ENCODE measurements around the gene LENG1.
"Not testable (repeated sequence)": the region's sequence is repeated elsewhere in the genome, so short reads cannot be mapped to it uniquely, and the experiment has no call there.

The LENG1 gene

DNA sequence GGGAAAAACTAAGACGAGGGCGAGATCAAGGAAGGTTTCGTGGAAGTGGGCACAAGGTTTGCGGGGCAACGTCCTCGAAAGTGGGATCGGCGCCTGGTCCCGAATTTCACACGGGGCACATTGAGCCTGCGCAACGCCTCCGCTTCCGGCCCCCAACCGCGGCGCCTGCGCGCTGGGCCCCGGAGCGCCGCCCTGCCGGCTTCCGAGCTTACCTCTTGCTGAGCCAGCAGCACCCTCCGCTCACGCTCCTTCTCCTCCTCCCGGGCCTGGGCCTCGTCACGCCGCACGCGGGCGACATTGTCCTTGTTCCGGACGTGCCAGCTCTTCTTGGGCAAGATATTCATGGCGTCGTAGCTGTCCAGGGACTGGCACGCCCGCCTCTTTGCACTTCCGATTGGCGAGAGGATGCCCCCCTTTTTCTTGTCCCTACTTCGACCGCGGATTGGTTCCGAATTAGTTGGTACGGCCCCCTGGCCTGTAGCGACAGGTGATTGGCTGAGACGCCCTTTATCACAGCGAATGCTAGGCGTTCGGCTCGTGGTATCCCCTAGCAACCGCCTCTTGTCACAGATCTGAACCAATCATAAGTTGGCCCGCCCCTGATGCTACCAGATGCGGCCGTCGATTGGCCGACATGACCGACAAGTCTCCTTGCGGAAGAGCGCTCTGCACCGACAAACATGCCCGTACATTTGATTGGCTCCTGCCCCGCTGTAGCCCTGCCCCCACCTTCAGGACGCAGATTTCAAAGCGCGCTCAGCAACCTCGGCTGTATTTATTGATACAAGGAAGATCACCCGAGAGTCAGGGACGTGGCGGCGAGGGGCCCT lies at the start of gene LENG1:
Gene LENG1, minus strand, starts transcription at position 370 of the 830 bp plus-strand sequence. Its CDS starts 26 bp downstream, at position 344.
- DNase-seq (ENCODE audit: low spot score): peak; percentile 98

DNA sequence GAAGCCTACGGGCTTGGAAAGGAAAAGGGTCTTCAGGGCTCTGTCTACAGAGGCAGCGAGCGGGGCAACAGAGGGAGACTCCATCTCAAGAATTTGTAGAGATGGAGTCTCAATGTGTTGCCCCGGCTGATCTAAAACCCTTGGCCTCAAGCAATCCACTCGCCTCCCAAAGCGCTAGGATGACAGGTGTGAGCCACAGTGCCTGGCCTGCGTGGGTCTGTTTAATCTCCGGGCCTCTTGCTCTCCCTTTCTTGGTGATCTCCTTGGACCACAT lies 49.2 kb upstream of the LENG1 start:
- DNase-seq (ENCODE audit: low spot score): no peak

DNA sequence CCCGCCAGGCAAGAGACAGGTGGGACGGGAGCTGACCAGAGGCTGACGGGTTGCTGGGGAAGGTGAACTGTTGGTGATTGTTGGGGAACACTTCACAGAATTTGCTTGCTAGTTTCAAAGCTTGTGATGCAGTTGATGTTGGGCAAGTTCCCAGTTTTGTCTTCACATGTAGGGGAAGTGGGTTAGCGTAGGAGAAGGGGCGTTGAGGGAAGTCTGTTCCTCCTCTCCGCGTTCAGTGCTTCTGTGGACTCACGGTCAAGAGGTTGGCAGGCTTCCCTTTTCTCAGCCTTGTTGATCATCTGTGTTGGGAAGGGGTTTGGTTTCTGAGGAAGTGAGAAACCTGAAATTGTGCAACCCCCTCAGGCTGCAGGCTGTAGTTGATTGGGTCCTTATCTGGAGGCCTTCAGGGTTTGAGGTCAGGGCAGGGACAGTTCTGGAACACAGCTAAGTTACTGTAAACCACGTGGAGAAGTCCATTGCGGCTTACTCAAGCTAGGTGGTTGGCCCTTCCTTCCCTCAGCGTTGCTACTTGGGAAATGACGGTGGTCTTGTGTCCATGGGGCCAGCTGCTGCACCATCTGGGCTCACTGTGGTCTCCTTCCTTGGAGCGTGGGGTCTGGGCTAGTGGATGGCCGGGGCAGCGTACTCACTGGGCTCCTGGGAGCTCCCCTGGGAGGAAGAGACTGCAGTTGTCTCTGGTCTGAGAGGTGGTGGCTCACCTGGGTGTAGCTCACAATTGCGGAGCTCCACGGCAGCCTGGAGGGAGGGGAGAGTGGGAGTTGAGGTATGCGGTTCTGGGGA lies 48.7 kb upstream of the LENG1 start:
- no peak for DNase-seq (ENCODE audit: low spot score)

DNA sequence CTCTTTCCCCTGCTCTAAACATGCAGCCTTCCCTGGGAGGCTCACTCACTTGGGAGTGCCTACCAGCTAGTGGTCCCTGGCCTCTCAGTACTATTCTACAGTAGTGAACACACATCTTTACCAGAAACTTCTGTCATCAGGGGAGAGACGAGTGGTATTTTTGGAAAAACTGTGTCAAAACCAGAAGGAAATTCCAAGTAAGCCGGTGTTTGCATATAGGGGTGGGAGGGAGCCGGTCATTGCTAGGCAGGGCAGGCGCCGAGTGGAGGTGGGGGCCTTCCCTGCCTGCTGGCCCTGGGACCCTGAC lies 48.1 kb upstream of the LENG1 start:
- DNase-seq (ENCODE audit: low spot score): no peak

DNA sequence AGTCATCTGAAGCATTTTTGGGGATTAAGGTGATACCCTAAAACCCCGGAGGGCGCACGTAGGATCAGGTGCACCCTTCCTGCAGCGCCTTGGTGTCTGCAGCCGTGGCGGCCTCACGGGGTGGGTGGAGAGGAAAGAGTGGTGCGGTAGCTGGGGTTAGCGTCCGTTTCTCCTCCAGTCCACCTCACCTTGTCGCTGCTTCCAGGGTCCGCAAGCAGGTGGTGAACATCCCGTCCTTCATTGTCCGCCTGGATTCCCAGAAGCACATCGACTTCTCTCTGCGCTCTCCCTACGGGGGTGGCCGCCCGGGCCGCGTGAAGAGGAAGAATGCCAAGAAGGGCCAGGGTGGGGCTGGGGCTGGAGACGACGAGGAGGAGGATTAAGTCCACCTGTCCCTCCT lies 47.7 kb upstream of the LENG1 start:
- DNase-seq (ENCODE audit: low spot score): not testable (repeated sequence)

DNA sequence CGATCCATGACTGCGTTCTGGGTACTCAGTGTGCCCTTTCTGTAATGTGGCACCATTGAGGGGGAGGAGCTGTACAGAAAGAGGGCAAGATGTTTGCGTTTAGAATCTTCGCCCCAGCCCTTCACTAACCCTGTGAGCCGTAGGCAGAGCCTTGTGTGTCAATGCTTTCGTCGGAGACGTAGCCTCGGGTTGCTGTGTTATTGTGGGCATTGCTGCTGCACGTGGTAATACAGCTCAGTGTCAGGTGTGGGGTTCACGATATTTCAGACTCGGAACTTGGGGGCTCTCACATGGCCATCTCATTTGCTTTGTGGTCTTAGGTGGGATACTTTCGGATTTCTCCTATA lies 47.3 kb upstream of the LENG1 start:
- DNase-seq (ENCODE audit: low spot score): no peak

DNA sequence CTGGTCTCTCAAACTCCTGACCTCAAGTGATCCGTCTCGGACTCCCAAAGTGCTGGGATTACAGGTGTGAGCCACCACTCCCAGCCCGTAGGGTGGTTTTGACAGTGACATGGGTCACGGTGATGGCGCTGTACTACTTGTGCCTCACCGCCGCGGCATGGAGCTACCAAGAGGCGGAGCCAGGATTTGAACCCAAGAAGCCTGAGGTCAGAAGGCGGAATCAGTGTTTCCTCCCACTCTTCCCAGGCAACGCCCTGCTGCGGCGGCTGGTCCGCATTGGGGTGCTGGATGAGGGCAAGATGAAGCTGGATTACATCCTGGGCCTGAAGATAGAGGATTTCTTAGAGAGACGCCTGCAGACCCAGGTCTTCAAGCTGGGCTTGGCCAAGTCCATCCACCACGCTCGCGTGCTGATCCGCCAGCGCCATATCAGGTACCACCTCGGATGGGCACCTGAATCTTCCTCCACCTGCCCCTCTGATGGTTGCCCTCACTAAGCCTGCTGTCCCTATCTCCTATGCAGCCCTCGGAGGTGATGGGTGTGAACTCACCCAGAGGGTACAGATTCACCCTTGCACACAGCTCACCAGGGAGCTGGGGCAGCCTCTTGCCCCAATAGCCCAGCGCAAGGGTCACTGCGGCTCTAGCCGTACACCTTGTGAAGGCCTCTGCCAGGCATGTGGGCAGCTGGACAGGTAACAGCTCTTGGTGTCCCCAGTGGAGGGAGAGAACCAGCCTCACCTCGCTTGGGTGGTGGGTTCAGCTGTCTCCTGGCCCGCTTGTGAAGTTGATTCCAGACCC lies 46.7 kb upstream of the LENG1 start:
- no peak for DNase-seq (ENCODE audit: low spot score)

DNA sequence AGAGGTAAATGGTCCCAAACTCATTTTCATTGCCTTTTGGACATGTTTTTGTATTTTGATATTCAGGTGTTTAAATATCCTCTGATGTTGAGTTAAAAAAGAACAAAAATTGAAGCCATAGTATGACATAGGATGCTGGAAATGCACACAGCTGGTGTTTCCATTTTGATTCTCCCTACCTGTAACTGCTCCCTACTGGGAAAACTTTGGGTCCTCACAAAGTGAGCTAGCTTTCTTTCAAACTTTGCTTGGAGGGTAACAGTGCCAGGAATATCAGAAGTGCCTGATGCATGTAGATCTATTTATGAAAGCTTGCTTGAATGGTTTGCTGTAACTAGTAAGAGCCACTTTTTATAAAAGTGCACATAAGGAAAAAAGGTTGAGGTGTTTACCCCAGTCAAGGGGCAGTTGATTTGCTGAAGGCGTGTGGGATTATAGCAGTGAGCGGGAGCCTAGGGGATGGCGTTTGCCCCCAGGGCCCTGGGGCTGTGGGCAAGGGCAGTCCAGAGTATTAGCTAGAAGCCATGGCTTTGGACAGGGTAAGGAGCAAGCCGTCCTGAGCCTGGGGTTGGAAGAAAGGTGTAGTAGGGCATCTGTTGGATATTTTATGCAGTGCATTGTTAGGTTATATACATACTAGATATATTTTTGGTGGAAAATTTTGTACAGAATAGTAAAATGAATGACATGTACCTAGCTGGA lies 45.4 kb upstream of the LENG1 start:
- DNase-seq (ENCODE audit: low spot score): no peak

DNA sequence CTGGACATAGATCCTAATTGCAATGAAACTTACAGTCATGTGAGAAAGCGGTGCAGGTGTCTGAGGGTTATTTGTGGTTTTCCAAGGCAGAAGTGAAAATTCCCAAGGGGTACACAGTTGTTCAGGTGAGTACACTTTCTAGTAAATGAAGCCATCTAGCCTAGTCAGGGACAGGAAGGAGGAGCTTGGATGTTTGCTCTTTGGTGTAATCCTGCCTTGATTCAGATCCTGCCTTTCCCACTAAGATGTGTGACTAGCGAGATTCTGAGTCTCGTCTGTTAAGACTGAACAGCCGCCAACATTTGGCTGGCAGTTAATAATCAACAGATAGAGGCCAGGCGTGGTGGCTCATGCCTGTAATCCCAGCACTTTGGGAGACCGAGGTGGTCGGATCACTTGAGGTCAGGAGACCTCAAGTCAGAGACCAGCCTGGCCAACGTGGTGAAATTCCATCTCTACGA lies 43.7 kb upstream of the LENG1 start:
- DNase-seq (ENCODE audit: low spot score): no peak

DNA sequence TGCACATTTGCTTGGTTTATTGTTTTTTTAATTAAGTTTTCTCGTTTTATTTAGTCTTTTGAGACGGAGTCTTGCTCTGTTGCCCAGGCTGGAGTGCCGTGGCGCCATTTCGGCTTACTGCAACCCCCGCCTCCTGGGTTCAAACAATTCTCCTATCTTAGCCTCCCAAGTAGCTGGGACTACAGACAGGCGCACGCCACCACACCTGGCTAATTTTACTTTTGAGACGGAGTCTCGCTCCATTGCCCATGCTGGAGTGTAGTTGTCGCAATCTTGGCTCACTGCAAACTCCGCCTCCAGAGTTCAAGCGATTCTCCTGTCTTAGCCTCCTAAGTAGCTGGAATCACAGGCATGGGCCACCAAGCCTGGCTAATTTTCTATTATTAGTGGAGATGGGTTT lies 42.5 kb upstream of the LENG1 start:
- no peak for DNase-seq (ENCODE audit: low spot score)

DNA sequence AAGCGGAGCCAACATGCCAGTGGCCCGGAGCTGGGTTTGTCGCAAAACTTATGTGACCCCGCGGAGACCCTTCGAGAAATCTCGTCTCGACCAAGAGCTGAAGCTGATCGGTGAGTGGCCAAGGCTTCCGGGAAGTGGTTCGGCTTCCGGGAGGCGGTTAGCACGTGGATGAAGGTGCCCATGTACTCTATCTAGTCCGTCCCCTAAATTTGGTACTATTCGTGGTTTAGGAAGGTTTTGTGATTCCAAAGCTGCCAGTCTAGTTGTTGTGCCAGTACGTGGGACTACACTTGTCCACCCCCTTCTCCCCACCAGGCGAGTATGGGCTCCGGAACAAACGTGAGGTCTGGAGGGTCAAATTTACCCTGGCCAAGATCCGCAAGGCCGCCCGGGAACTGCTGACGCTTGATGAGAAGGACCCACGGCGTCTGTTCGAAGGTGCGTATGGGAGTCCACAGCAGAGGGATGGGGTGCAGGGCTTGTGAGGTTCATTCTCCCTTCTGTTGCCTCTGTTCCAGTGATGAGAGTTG lies 41.7 kb upstream of the LENG1 start:
- no peak for DNase-seq (ENCODE audit: low spot score)

DNA sequence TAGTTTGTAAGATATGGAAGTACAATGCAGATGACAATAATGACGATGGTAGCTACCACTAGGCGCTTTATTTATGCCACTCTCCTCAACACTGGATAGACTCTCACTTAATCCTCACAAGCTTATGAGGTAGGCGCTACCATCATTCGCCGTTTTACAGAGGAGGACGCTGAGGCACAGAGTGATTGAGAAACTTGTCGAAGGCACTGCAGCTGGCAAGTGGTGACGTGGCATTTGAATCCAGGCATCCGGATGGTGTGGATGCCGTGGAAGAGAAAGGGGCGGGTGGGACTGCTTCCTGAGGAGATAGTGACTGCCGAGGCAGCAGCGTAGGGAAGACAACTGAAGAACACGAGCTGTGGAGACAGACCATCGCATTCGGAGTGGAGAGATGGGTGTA lies 39.9 kb upstream of the LENG1 start:
- DNase-seq (ENCODE audit: low spot score): no peak

DNA sequence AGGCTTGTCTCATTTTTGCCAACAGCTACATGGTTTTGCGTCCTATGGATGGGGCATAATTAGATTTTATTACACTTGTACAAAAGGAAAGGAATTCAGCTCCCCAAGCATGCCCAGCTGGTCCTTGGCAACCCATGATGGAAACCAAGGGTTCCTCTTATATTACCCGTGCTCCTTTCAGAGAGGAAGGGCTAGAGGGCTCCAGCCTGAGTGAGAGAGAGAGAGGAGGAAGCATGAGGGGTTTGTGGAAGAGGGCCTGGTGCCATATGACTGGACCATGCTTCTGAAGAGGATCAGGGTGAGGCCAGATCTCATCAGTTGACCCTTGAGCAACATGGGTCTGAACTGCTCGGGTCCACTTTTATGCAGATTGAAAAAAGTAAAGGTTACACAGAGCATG lies 37.6 kb upstream of the LENG1 start:
- no peak for DNase-seq (ENCODE audit: low spot score)

DNA sequence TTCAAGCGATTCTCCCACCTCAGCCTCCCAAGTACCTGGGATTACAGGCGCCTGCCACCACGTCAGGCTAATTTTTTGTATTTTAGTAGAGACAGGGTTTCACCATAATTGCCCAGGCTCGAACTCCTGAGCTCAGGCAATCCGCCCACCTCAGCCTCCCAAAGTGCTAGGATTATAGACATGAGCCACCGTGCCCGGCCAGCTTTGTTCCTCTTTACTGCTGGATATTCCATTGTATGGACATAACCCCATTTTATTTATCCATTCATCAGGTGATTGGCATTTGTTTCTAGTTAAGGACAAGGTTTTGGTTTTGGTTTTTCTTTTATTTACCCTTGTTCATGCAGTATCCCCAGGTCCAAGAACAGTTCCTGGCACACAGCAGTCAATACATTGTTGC lies 37.0 kb upstream of the LENG1 start:
- no peak for DNase-seq (ENCODE audit: low spot score)

DNA sequence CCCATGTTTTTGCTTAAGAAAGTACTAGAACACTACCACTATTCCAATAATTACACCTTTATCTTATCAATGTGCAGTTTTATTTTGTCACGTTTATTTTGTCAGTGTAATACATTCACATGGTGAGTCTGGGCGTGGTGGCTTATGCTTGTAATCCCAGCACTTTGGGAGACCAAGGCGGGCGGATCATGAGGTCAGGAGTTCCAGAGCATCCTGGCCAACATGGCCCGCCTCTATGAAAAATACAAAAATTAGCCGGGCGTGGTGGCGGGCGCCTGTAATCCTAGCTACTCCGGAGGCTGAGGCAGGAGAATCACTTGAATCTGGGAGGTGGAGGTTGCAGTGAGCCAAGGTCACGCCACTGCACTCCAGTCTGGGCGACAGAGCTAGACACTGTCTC lies 34.9 kb upstream of the LENG1 start:
- not testable (repeated sequence) for DNase-seq (ENCODE audit: low spot score)

DNA sequence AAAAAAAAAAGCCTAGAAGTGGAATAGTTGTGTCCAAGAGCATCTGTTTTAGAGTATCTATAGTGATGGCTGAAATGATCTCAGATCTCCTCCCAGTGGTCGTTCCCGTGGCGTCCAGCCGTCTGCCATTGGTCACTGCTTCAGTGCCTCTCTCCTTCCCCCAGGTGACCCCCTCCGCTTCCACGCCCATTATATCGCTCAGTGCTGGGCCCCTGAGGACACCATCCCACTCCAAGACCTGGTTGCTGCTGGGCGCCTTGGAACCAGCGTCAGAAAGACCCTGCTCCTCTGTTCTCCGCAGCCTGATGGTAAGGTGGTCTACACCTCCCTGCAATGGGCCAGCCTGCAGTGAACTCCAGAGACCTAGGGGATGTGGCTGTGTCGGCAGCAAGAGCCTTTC lies 33.5 kb upstream of the LENG1 start:
- no peak for DNase-seq (ENCODE audit: low spot score)

DNA sequence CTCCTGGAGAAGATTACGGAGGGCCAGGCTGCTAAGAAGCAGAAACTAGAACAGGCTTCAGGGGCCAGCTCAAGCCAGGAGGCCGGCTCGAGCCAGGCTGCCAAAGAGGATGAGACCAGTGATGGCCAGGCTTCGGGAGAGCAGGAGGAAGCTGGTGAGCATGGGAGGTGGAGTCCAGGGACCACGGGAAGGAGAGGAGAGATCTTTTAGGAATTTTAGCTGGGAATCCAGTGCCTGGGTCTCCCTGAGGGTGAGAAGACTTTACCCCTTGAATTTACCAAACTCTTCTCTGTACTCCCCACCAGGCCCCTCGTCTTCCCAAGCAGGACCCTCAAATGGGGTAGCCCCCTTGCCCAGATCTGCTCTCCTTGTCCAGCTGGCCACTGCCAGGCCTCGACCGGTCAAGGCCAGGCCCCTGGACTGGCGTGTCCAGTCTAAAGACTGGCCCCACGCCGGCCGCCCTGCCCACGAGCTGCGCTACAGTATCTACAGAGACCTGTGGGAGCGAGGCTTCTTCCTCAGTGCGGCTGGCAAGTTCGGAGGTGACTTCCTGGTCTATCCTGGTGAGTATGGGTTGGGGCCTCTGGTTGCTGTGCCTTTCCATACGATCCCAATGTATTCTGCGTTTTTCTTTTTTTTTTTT lies 32.4 kb upstream of the LENG1 start:
- DNase-seq (ENCODE audit: low spot score): no peak

DNA sequence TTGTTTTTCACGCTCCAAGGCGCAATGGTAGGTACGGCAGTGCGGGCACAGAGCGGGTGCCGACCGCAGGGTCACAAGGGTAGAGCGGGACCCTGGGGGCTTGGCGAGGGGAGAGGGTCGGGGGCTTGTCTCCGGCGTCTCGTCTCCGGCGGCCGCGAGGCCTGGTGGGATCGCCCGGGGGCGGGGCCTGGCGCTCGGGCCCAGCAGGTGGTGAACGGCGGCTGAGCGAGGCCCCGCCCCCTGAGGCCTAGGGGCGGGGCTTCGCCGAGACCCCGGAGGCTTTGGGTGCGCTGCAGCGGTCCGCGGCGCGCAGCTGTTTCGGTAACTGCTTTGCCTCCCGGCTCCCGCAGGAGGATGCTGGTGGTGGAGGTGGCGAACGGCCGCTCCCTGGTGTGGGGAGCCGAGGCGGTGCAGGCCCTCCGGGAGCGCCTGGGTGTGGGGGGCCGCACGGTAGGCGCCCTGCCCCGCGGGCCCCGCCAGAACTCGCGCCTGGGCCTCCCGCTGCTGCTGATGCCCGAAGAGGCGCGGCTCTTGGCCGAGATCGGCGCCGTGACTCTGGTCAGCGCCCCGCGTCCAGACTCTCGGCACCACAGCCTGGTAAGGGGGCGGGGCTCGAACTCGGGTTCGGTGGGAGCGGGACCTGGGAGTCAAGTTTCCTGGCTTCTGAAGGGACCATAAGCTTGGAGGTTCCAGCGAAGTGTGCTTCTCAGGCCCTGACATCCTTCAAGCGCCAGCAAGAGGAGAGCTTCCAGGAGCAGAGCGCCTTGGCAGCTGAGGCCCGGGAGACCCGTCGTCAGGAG lies 31.7 kb upstream of the LENG1 start, which contains the start of gene TSEN34:
Gene TSEN34, plus strand, starts transcription at position 298 of the 800 bp plus-strand sequence. Its CDS starts 57 bp downstream, at position 355.
- no peak for DNase-seq (ENCODE audit: low spot score)

DNA sequence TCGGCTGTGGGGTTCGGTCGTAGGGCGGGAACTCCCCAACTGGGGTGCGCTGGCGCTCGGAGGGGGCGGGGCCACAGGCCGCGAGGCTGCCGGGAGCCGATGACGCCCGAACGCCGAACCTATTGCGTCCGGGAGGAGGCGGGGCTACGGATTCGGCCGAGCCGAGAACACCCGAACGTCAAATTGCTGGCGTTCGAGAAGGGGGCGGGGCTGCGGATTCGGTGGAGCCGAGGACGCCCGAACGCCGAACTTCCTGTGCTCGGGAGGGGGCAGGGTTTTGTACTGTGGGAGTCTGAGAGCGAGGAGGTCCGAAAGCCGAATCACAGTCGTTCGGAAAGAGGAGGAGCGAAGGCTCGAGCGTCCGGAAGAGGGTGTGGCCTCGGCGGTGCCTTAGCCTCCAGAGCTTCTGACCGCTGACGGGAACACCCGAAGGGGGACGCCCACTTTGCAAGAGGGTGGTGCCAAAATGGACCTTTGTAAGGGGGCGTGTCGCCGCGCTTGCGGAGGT lies 31.0 kb upstream of the LENG1 start:
- DNase-seq (ENCODE audit: low spot score): peak; percentile 100
